Measurements from ENCODE around the gene NFIX.

Gene NFIX

DNA sequence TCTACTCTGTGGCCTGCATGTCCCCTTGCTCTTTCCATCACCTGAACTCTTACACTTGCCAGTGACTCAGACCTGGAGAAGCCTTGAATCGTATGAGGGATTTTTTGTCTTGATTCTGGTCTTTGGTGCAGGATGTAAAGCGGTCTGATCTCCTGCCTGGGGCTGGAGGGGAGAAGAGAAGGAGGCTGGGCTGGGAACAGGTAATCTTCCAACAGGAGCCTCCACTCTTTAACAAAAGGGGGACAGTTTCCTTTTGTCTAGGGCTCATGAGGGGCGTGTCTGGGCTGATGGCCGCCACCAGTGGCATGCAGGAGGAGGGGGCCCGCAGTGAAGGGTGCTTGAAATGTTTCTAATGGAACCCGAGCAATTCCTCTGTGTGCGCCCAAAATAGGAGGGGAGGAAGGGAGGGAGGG is 24.7 kb downstream of the NFIX start:
- no peak for DNase-seq (ENCODE audit: low spot score)

DNA sequence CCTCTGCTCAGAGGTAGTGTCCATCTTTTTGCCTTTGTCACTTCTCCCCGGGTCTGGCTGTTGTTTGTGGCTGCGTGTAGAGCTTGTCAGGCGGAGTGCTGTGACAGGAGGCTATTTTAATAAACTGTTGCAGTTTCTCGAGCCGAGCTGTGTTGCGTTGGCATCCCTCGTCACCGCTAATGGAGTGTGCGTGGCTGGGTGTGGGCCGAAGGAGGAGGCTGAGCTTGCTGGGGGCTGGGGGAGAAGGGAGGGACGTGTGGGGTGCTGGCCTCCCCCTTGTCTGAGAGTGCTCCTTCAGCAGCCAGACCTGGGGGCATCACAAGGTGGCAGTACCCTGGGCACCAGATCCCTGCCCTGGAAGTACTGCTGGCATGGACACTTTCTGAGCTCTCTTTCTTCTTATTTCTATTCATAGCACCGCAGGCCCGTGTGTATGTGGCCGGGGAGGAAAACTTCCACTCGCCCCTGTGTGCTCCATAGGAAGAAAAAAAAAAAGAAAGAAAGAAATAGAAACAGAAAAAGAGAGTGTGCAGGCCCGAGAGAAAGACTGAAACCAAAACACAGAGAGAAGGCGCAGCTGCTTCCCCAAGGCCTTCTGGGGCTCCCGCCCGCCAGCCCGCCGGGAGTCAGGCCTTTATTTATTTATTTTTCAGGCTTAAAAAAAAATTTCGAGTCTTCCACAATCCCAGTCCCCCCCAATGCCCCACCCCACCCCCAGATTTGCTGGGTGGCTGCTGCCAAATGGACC is 27.0 kb downstream of the NFIX start:
- no peak for DNase-seq (ENCODE audit: low spot score)

DNA sequence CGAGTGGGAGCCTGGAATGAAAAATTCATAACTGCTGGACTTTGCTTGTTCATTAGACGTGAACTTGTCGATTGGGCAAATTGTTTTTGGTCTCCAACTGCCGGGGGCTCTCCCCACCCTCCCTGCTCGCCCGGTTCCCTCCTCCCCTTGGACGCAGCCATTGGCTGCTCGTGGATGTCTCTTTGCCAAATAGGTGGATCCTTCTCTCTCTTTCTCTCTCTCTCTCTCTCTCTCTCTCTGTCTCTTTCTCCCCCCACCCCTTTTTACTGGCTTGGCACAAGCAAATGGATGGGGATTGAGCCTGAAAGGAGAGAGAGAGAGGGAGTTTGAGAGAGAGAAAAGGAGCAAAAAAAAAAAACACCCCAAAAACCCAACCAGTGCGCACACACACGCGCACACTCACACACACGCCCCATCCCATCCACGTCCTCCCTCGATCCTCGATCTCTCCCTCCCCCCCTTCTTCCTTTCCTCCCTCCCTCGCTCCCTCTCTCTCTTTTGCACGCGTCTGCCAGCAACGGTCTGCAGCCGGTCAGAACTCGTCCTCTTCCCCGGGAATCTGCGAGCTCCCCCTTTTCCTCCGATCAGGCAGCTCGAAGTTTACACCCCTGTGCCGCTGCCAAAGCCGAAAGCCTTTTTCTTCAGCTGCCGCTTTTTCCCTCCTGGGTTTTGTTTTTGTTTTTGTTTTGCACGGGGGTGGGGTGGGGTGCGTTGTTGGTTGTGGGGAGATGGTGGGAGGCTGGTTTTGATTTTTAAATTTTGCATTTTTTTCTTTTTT is 27.8 kb downstream of the NFIX start:
- DNase-seq (ENCODE audit: low spot score): peak; percentile 96

DNA sequence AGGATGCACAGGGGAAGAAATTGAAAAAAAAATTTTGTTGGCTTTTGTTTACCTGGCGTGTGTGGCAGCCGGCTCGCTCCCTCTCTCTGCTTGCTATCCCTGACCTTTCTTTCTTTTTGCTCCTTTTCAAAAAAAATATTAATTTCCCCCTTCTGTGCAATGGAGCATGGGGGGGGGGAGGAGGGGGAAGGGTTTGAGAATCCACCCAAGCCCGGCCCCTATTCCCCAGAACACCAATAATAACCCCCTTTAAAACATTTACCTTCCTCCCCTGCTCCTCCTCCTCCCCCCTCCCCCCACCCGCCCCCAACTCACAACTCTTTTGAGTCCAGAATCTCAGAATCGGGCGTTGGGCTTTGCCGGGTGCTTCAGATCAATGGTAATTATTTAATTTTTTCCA is 28.4 kb downstream of the NFIX start:
- no peak for DNase-seq (ENCODE audit: low spot score)

DNA sequence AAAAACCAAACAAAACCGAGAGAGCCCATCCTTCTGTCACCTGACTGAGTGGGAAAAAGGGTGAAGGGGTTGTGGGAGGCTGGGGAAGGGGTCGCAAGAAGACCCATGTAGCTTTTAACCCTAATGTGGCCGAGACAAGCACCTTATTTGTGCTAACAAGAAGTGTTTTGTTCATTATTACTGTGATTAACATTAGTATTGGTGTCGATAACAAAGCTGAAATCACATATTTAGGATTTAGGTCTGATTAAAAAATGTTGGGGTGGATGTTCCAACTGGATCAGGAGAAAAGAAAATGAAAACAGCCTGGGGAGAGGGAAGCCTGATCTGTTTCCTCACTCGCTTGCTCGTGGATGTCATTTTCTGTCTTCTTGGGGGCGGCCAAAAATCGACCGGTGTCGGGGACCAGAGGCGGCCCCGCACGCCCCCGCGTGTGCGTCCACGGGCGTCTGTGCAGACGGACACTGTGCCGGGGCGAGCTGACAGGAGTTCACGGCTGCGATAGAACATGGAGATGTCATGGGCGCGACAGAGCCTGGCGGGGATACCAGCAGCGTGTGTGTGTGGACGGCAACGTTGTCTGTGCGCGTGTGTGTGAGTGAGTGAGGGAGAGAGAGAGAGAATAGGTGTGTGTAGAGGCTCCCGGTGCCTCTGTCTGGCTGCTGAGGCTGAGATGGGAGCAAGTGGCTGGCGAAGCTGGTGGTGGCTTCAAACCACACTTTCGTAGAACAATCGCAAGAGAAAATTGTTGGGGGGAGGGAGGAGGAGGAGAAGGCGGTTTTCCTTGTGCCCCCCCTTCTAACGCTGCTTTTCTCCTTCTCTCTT is 29.1 kb downstream of the NFIX start:
- peak; percentile 72 for DNase-seq (ENCODE audit: low spot score)

GRCh38 chr19:13024951-13025697 is 29.8 kb downstream of the NFIX start:
- DNase-seq (ENCODE audit: low spot score): no peak

- DNase-seq (ENCODE audit: low spot score): no peak
Observed at GRCh38 chr19:13025819-13026456, 30.7 kb downstream of the NFIX start.

GRCh38 chr19:13026462-13027370 is 31.4 kb downstream of the NFIX start:
- no peak for DNase-seq (ENCODE audit: low spot score)

- DNase-seq (ENCODE audit: low spot score): no peak
Observed at GRCh38 chr19:13027557-13027956, 32.3 kb downstream of the NFIX start.

DNA sequence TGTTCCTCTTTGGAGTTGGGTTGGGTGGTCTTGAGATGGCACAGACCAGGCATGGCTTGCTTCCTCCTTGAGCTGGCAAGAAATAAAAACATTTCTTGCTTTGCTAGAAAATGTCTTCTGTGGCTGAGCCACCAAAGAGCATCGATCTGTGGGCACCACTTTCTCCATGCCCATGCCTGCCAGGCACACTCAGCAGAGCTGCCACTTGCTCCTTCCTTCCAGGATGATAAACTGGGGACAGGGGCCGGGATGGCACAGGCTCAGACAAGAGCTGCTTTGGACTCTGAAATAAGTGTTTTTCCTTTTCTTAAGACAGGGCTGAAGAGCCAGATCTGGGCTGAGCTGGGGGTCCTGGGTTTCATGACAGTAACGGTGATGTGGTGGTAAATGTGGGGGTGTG is 32.8 kb downstream of the NFIX start:
- DNase-seq (ENCODE audit: low spot score): no peak

DNA sequence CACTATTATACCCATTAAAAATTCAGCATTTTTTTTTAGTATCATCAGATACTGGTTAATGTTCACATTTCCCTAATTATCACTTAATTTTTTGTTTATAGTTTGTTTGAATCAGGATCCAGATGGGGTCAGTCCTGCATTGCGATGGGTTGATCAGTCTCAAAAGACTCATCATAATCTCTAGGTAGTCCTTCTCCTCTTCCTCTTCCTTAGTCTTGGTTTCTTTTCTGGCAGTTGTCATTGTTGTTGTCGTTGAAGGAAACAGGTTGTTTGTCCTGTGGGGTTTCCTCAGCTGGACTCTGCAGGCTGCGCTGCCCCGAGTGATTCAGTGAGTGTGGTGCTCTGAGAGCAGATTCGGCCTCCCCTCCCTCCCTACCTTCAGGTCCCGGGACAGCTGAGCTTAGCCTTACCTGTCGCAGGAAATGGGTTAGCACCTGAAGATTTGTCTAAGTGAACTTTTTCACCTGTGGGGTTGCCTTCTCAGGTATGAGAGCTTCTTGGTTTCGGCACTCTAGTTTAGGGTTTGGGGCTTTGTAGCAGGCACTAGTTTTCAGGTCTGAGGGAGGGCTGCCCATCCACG is 34.1 kb downstream of the NFIX start:
- no peak for DNase-seq (ENCODE audit: low spot score)

- peak; percentile 71 for DNase-seq (ENCODE audit: low spot score)
Observed at GRCh38 chr19:13029893-13030292, 34.6 kb downstream of the NFIX start.

DNA sequence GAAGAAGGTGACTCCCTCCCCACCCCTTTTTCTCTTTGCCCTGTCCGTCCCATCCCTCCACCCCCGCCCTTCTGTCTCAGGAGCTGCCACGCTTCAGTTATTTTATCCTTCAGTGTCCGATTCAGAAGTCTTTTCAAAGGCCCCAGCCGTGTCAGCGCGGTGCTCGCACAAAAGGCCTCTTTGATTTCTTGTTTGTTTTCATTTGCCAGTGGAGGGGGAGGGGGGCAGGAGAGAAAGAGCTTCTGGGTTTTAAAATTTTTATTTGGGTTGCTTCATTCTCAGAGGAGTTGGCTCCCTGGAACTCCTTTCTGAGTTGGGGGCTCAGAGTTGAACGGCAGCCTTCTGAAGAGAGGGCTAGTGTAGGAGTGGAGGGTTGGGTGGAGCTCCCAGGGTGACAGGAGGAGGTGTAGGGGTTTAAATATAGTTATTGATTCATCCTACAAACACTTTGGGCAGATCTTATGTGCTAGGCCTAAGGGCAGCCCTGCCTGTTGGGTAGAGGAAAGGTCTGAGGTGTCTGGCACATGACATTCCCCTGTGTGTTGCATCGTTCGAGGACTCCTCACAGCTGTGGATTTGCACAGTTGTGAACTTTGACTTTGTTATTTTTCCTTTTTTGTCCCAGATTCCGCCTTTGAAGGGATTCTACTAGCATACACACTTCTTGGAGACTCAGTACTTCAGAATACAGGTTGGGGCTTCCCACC is 36.8 kb downstream of the NFIX start:
- DNase-seq (ENCODE audit: low spot score): no peak

- DNase-seq (ENCODE audit: low spot score): no peak
Observed at GRCh38 chr19:13032837-13033236, 37.6 kb downstream of the NFIX start.

GRCh38 chr19:13033244-13033643 is 38.0 kb downstream of the NFIX start:
- no peak for DNase-seq (ENCODE audit: low spot score)

- peak; percentile 95 for DNase-seq (ENCODE audit: low spot score)
Observed at GRCh38 chr19:13033819-13034611, 38.7 kb downstream of the NFIX start.

DNA sequence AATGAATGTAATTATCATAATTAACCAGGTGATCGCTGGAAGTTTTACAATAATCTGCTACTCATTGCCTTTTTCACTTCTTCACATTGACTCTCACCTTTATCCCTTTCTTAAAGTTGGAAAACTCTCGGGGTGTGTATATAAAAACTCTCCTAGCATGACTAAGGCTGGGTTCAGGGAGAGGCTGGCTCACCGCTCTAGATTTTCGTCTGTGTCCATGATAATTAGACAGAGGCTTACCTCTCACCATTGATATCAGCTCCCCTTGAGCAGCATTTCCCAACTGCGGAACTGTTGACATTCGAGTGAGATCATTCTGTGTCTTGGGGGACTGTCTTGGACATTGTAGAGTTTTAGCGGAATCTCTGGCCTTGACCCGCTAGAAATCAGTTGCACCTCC is 39.4 kb downstream of the NFIX start:
- no peak for DNase-seq (ENCODE audit: low spot score)

DNA sequence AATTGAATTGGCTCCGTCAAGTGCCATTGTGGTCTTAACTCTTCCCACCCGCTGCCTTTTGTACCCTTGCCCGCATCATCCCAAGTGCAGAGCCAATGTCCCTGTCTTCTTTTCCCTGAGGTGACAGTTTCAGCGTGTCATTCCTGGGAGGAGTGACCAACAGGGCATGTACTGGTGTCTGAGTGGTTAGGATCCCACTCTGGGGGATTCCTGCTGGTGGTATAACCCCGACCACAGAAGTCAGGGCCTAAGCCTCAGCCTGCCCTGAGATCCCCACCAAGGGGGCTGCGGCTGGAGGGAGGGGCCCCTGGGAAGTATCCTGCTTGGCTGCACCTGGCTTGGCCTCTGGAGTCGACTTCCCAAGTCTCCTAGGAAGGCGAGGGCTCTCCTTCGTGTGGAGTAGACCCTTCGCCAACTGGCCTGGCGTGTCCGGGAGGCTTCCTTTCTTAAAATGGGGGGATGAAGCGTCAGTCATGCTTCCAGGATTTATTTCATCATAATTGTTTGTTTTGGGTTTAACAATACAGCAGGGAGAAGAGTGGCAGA is 40.6 kb downstream of the NFIX start:
- no peak for DNase-seq (ENCODE audit: low spot score)

Measured in cerebellar cortex (tissue), 1 donor.